GM23338 (cell line): ENCODE measurements around the gene H2BW2. TPM values are rescaled to one million over a fixed set of nuclear protein-coding genes. Genes with fewer than 3 reads are reported as not detected.

Experiments
- ATAC-seq: fragments of 200-7000 bp; cut with Tn5 transposase; 3 replicates; pipeline ENCODE4 v1.9.1; 2020
- DNase-seq: peaks from one replicate; pipeline ENCODE4 v3.0.0-alpha.2; 2015; ENCODE audit warnings: low spot score
- H2AFZ ChIP-seq: fragments of 200-600 bp; sonication (generic); 2 replicates; pipeline ENCODE4 v1.8.0; 2016; ENCODE audit warnings: antibody characterized with exemption, mild to moderate bottlenecking, moderate library complexity
- H3F3A ChIP-seq: fragments of 200-600 bp; sonication (generic); replicated peaks from 2 replicates; pipeline ENCODE4 v1.8.0; 2017; ENCODE audit warnings: antibody characterized with exemption, mixed run types, low read depth
- H3K27ac ChIP-seq: fragments of 200-600 bp; sonication (generic); 2 replicates; pipeline ENCODE4 v1.6.1; 2016; ENCODE audit warnings: low read depth
- H3K27me3 ChIP-seq: fragments of 200-600 bp; sonication (generic); 2 replicates; pipeline ENCODE4 v1.8.0; 2016; ENCODE audit warnings: mild to moderate bottlenecking, mixed run types, moderate library complexity; ENCODE audit not compliant: insufficient read depth
- H3K36me3 ChIP-seq: fragments of 200-600 bp; sonication (generic); 2 replicates; pipeline ENCODE4 v1.8.0; 2016; ENCODE audit warnings: mild to moderate bottlenecking; ENCODE audit not compliant: insufficient read depth
- H3K4me1 ChIP-seq: fragments of 200-600 bp; sonication (generic); 2 replicates; pipeline ENCODE4 v1.8.0; 2016; ENCODE audit warnings: mild to moderate bottlenecking, moderate library complexity; ENCODE audit not compliant: insufficient read depth
- H3K4me2 ChIP-seq: fragments of 200-600 bp; sonication (generic); 2 replicates; pipeline ENCODE4 v1.7.1; 2017; ENCODE audit warnings: mixed run types
- H3K4me3 ChIP-seq: fragments of 200-600 bp; sonication (generic); 2 replicates; pipeline ENCODE4 v1.6.1; 2016; ENCODE audit warnings: mixed run types
- H3K79me2 ChIP-seq: fragments of 200-600 bp; sonication (generic); replicated peaks from 2 replicates; pipeline ENCODE4 v1.8.0; 2017; ENCODE audit warnings: mild to moderate bottlenecking; ENCODE audit not compliant: insufficient read depth
- H3K9me2 ChIP-seq: fragments of 200-600 bp; sonication (generic); 2 replicates; pipeline ENCODE4 v1.8.0; 2017; ENCODE audit not compliant: insufficient read depth
- H4K20me1 ChIP-seq: fragments of 200-600 bp; sonication (generic); replicated peaks from 2 replicates; pipeline ENCODE4 v1.8.0; 2017; ENCODE audit warnings: mild to moderate bottlenecking; ENCODE audit not compliant: insufficient read depth
- H3K27ac Mint-ChIP-seq: 2 replicates; pipeline ENCODE4 v1.8.0; 2020; ENCODE audit warnings: inconsistent platforms, mild to moderate bottlenecking, moderate library complexity, mixed read lengths
- H3K27me3 Mint-ChIP-seq: 3 replicates; pipeline ENCODE4 v1.8.0; 2022; ENCODE audit warnings: low read depth, mild to moderate bottlenecking, moderate library complexity, mixed read lengths, inconsistent platforms; ENCODE audit not compliant: insufficient read depth, poor library complexity
- H3K36me3 Mint-ChIP-seq: 3 replicates; pipeline ENCODE4 v1.8.0; 2021; ENCODE audit warnings: low read depth, mild to moderate bottlenecking, inconsistent platforms, moderate library complexity, mixed read lengths
- H3K4me1 Mint-ChIP-seq: 3 replicates; pipeline ENCODE4 v1.8.0; 2020; ENCODE audit warnings: mild to moderate bottlenecking, inconsistent platforms, mixed read lengths
- H3K4me3 Mint-ChIP-seq: 3 replicates; pipeline ENCODE4 v1.8.0; 2021; ENCODE audit warnings: moderate library complexity, mild to moderate bottlenecking, inconsistent platforms, mixed read lengths
- H3K9me3 Mint-ChIP-seq: 3 replicates; pipeline ENCODE4 v1.8.0; 2020; ENCODE audit warnings: moderate library complexity, mild to moderate bottlenecking, inconsistent platforms, mixed read lengths
- CREB1 ChIP-seq: fragments of 250-450 bp; sonication (Bioruptor Pico); IDR thresholded peaks from 2 replicates; pipeline ENCODE4 v1.5.0; 2020; ENCODE audit warnings: low read depth, mild to moderate bottlenecking, moderate library complexity
- CTCF ChIP-seq, 2 experiments: fragments of 200-600 bp in 1 of 2; sonication (generic) in 1 of 2; conservative IDR thresholded peaks; 2 replicates each; pipeline versions ENCODE4 v1.5.1 to v1.6.1; 2016 to 2017; ENCODE audit warnings: antibody characterized with exemption in 2 of 2, low read depth in 2 of 2, mild to moderate bottlenecking in 2 of 2, moderate library complexity in 1 of 2
- ETS1 ChIP-seq: IDR thresholded peaks from 2 replicates; pipeline ENCODE4 v1.6.1; 2016; ENCODE audit warnings: antibody characterized with exemption
- EZH2 ChIP-seq: fragments of 200-600 bp; sonication (generic); IDR thresholded peaks from one replicate; pipeline ENCODE4 v1.8.0; 2017; ENCODE audit warnings: antibody characterized with exemption, mild to moderate bottlenecking, low read depth; ENCODE audit not compliant: unreplicated experiment
- EZH2phosphoT487 ChIP-seq: fragments of 200-600 bp; sonication (generic); IDR thresholded peaks from one replicate; pipeline ENCODE4 v1.8.1; 2018; ENCODE audit warnings: antibody characterized with exemption; ENCODE audit not compliant: unreplicated experiment
- NANOG ChIP-seq: IDR thresholded peaks from 2 replicates; pipeline ENCODE4 v1.6.1; 2016; ENCODE audit warnings: antibody characterized with exemption, borderline replicate concordance
- POLR2AphosphoS5 ChIP-seq: IDR thresholded peaks from 2 replicates; pipeline ENCODE4 v1.6.1; 2016; ENCODE audit warnings: antibody characterized with exemption, low read depth
- REST ChIP-seq: IDR thresholded peaks from one replicate; pipeline ENCODE4 v1.6.1; 2018; ENCODE audit warnings: antibody characterized with exemption; ENCODE audit not compliant: unreplicated experiment
- ZNF331 ChIP-seq: fragments of 250-450 bp; sonication (Bioruptor Pico); IDR thresholded peaks from 2 replicates; pipeline ENCODE4 v1.5.0; 2020; ENCODE audit warnings: low read depth, mild to moderate bottlenecking, moderate library complexity
- ZNF462 ChIP-seq: fragments of 250-450 bp; sonication (Bioruptor Pico); IDR thresholded peaks from 2 replicates; pipeline ENCODE4 v1.5.0; 2020; ENCODE audit warnings: mild to moderate bottlenecking, moderate library complexity
- long read RNA-seq: library from polyadenylated mRNA; unstranded; transcript quantifications from one replicate; pipeline ENCODE4 v2.0.0, GENCODE V29; 2020; ENCODE audit not compliant: unreplicated experiment
- polyA plus RNA-seq: library from polyadenylated mRNA; unstranded; fragments of >200 nt; fragmentation: Nextera tagmentation; extraction: Ambion mirVana; gene quantifications from 2 replicates; pipeline ENCODE4 v1.2.1, GENCODE V29; 2016
- total RNA-seq: library from RNA; depleted of rRNA; stranded (reverse); fragments of >200 nt; shearing (Covaris generic); gene quantifications from 2 replicates; pipeline ENCODE4 v1.2.3, GENCODE V29; 2014; rRNA removed

Gene H2BW2
- total RNA-seq: not detected in 2 replicates
- 0.16 and 0.61 TPM in 2 replicates for polyA plus RNA-seq
- long read RNA-seq: 0 reads

- no peak for DNase-seq
- no peaks in the 10 kb centered on the region for H4K20me1 ChIP-seq
- H3K4me1 ChIP-seq: no peaks in the 10 kb centered on the region
- no peak for ATAC-seq
- H3K79me2 ChIP-seq: no peaks in the 10 kb centered on the region
- H3K9me2 ChIP-seq: no peaks in the 10 kb centered on the region
- H3K27ac Mint-ChIP-seq: no peak within 1 kb of the TSS
- TF ChIP-seq EZH2 (no peak), EZH2phosphoT487 (no peak), NANOG (no peak), CREB1 (no peak), ZNF331 (CRISPR knock-in tag) (no peak), POLR2AphosphoS5 (no peak), ZNF462 (no peak), CTCF (conservative IDR thresholded peaks at IDR 0.05; ENCODE audit: low read depth in 2 of 2) (no peak), REST (no peak), ETS1 (no peak)
- no peaks in the 10 kb centered on the region for H3K36me3 Mint-ChIP-seq
- no peaks in the 10 kb centered on the region for H3K27me3 ChIP-seq
- H3K4me1 Mint-ChIP-seq: peaks cover 9% of the 10 kb centered on the region
- no peak within 1 kb of the TSS for H3K4me2 ChIP-seq
- H3F3A ChIP-seq: no peaks in the 10 kb centered on the region
- no peak within 1 kb of the TSS for H3K4me3 Mint-ChIP-seq
- no peaks in the 10 kb centered on the region for H3K27me3 Mint-ChIP-seq
- no peaks in the 10 kb centered on the region for H3K9me3 Mint-ChIP-seq
- no peaks in the 10 kb centered on the region for H3K36me3 ChIP-seq
- no peak within 1 kb of the TSS for H3K4me3 ChIP-seq
- no peak within 1 kb of the TSS for H2AFZ ChIP-seq
- H3K27ac ChIP-seq: no peak within 1 kb of the TSS
These were observed at the start of gene H2BW2 for GRCh38 chrX:104039689-104040505. Gene H2BW2 (plus strand): TSS chrX:104039956. CDS start chrX:104039995, 39 bp downstream.
